ENCODE data around the gene CDKL1. TPM values are rescaled to one million over a fixed set of nuclear protein-coding genes. Genes with fewer than 3 reads are reported as not detected.
A peak's percentile ranks its signal among the peaks of the same experiment; 100 is the strongest.

The CDKL1 gene
- total RNA-seq, 2 donors from 2014 or later = 2.4 to 4.6 TPM

DNA sequence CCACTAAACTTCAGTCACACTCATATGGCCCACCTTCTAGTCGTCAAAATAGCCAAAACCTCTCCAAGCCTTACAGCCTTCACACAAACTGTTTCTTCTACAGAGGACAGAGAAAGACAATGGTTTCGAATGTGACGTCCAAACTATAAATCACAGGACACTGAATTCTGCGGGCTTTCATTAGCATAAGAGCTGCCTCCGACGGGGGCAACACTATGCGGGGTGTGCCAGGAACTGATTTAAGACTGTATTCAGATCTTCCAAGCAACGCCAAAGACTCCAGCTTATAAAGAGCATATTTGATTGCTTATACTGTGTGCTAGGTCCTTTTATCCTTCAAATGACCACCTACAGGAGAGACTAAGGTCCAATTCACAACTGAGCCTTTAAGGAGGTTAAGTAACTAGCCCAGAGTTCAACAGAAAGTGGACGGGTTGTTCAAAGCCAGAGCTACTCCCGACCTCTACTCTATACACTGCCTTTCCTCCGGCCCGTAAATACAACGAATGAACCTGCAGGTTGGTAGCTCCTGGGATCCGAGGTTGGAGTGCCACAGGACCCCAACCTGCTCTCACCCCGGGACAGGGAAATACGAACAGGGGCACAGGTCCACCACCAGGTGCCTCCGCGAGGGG is 85.2 kb downstream of the CDKL1 start:
- peak overlapping the region; percentile 91 to 95 for H3K27ac ChIP-seq
- TF ChIP-seq, protein P1, sequence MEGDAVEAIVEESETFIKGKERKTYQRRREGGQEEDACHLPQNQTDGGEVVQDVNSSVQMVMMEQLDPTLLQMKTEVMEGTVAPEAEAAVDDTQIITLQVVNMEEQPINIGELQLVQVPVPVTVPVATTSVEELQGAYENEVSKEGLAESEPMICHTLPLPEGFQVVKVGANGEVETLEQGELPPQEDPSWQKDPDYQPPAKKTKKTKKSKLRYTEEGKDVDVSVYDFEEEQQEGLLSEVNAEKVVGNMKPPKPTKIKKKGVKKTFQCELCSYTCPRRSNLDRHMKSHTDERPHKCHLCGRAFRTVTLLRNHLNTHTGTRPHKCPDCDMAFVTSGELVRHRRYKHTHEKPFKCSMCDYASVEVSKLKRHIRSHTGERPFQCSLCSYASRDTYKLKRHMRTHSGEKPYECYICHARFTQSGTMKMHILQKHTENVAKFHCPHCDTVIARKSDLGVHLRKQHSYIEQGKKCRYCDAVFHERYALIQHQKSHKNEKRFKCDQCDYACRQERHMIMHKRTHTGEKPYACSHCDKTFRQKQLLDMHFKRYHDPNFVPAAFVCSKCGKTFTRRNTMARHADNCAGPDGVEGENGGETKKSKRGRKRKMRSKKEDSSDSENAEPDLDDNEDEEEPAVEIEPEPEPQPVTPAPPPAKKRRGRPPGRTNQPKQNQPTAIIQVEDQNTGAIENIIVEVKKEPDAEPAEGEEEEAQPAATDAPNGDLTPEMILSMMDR (IDR thresholded peaks at IDR 0.05) = peak in 1 of 2 donors; percentile 65
- no peaks in the 10 kb centered on the region for H3K36me3 ChIP-seq
- DNase-seq (ENCODE audit: low spot score) = no peak
- no peaks in the 10 kb centered on the region for H3K9me3 ChIP-seq
- peak overlapping the region; percentile 72 to 77 for H3K4me3 ChIP-seq
- H3K27me3 ChIP-seq = no peaks in the 10 kb centered on the region
- H3K4me1 ChIP-seq = peaks cover 0 to 17% of the 10 kb centered on the region in 2 donors

DNA sequence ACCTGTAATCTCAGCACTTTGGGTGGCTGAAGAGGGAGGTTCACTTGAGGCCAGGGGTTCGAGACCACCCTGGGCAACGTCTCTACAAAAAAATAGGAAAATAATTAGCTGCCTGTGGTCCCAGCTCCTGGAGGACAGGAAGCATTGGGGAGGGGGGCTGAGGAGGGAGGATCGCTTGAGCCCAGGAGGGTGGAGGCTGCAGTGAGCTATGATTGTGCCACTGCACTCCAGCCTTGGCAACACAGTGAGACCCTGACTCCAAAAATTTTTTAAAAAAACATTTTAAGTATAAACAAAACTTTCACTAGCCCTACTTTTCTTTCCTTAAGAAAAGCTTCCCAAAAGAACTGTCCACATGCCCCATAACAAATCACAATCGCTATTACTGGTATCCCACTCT is 86.2 kb downstream of the CDKL1 start:
- Histone ChIP-seq H3K27ac (no peak overlapping the region), H3K36me3 (no peaks in the 10 kb centered on the region), H3K4me1 (peaks cover 0 to 17% of the 10 kb centered on the region in 2 donors), H3K4me3 (no peak overlapping the region), H3K9me3 (no peaks in the 10 kb centered on the region), H3K27me3 (no peaks in the 10 kb centered on the region)
- no peak for DNase-seq (ENCODE audit: low spot score)
- TF ChIP-seq, protein P1 (IDR thresholded peaks at IDR 0.05) = no peak

DNA sequence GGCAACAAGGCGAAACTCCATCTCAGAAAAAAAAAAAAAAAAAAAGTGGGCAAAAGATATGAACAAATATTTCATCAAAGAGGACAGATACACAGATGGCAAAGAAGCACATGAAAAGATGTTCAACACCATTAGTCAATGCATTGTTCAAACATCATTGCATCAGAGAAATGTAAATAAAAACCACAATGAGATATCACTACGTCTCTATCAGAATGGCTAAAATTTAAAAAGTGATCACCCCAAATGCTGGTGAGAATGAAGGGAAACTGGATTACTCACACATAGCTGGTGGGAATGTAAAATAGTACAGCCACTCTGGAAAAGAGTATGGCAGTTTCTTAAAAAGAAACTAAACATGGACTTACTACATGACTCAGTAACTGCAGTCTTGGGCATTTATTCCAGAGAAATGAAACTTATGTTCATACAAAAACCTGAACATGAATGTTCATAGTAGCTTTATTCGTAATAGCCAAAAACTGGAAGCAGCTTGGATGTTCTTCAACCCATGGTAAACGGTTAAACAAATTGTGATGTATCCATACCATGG is 88.2 kb downstream of the CDKL1 start:
- no peak for DNase-seq (ENCODE audit: low spot score)
- H3K27me3 ChIP-seq = no peaks in the 10 kb centered on the region
- no peaks in the 10 kb centered on the region for H3K36me3 ChIP-seq
- no peak overlapping the region for H3K27ac ChIP-seq
- H3K4me3 ChIP-seq = no peak overlapping the region
- TF ChIP-seq, protein P1 (IDR thresholded peaks at IDR 0.05) = no peak
- no peaks in the 10 kb centered on the region for H3K9me3 ChIP-seq
- H3K4me1 ChIP-seq = peaks cover 0 to 15% of the 10 kb centered on the region in 2 donors

DNA sequence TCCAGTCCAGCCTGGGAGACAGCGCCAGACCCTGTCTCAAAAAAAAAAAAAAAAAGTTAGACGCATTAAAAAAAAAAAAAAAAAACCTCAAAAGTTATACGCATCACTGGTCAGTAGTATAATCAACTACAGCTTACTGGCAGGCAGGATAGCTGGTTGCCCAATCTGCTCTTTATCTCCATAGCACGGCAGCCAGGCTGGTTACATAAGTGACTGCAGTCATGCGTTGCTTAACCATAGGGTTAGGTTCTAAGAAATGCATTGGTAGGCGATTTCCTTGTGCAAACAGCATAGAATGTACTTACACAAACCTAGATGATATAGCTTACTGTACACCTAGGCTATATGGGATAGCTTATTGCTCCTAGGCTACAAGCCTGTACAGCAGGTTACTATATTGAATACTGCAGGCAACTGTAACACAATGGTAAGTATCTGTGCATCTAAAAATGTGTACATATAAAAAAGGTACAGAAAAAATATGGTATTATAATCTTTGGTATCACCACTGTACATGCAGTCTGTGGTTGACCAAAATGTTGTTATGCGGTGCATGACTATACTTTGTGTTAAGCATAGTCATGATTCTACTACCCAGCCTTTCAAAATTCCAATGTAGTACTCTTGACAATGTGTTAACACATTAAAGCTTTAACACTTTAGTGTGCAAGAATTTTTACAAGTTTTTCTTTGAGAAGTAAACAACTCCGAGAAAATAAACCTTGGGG is 92.8 kb downstream of the CDKL1 start:
- Histone ChIP-seq H3K27me3 (no peaks in the 10 kb centered on the region), H3K4me3 (no peak overlapping the region), H3K9me3 (no peaks in the 10 kb centered on the region), H3K27ac (no peak overlapping the region), H3K36me3 (no peaks in the 10 kb centered on the region), H3K4me1 (no peaks in the 10 kb centered on the region)
- TF ChIP-seq, protein P1 (IDR thresholded peaks at IDR 0.05) = no peak
- no peak for DNase-seq (ENCODE audit: low spot score)

DNA sequence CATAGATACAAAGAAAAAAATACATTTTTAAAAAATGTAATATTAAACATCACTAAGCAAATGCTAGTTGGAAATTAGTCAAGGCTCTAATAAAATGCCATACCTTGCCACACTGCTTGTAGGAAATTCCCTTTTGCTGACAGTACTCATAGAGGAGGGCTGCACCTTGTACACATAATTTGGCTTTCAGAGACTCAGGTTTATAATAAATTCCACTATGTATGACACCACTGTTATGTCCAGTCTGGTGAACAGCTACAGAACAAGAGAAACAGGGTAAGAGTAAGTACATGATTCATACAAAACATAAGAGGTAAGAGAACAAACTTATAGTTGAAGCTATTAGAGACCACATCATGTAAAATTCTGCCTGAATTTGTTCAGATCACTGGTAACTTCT is 94.8 kb downstream of the CDKL1 start:
- DNase-seq (ENCODE audit: low spot score) = no peak
- TF ChIP-seq, protein P1 (IDR thresholded peaks at IDR 0.05) = no peak
- Histone ChIP-seq H3K4me1 (no peaks in the 10 kb centered on the region), H3K4me3 (no peak overlapping the region), H3K27ac (no peak overlapping the region), H3K9me3 (no peaks in the 10 kb centered on the region), H3K27me3 (no peaks in the 10 kb centered on the region), H3K36me3 (no peaks in the 10 kb centered on the region)
